Erythroblast (primary cell): ENCODE measurements around the gene PPT2.

Experiments used
- GATA1 ChIP-seq: IDR thresholded peaks from 2 replicates; pipeline ENCODE4 v1.6.1; 2011; ENCODE audit warnings: low read depth, mild to moderate bottlenecking, control low read depth, low read length, moderate library complexity
- POLR2A ChIP-seq: IDR thresholded peaks from 2 replicates; pipeline ENCODE4 v1.6.1; 2011; ENCODE audit warnings: mild to moderate bottlenecking, low read length

DNA sequence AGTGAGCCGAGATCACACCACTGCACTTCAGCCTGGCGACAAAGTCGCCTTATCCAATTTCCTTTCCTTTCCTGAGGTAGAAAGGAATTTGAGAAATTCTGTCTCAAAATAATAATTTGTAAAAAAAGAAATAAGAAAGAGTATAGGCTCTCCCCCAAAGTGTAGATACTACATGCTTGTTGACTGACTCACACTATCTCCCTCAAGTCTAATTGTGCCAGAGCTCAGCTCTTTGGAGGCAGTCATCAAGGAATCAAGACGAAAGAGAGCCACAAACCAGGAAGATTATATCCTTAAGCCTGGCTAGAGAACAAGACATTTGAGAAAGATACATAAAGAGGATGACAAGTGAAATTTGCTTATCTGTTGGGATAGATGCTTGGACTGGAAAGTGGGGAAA, 20.2 kb upstream of the PPT2 start:
- TF ChIP-seq POLR2A (no peak), GATA1 (no peak)
